GDM1 (cell line): ENCODE data around the gene TRAPPC1.

ENCODE experiments used
- DNase-seq: peaks from one replicate; lab custom pipeline; 2025; lab: John Stamatoyannopoulos, UW

TRAPPC1 gene

DNA sequence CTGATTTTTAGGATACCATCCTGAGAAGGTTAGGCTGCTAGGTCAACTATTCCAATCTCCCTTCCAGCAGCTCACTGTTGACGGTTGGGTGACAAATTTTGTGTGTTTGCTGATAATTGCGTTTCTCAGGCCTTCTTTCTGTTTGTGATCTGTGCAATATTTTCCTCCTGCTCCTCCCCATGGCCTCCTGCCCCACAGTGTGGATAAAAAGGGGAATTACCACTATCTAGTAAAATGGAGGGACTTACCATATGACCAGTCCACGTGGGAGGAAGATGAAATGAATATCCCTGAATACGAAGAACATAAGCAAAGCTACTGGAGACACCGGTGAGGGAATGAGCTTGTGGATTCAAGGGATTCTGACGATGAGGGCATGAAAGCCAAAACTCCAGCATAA lies 34.0 kb downstream of the TRAPPC1 start:
- peak; percentile 12 for DNase-seq

DNA sequence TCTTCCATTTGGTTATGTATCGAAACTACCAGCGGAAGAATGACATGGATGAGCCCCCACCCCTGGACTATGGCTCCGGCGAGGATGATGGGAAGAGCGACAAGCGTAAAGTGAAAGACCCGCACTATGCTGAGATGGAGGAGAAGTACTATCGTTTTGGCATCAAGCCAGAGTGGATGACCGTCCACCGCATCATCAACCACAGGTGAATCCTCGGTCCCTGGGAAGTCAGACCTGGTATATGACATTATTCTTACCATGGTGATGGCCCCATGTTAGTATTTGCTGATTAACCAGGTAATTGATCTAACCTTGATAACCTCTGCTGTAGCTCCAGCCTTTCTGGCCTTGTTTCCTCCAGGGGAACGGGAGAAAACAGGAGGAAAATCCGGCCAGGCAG lies 34.7 kb downstream of the TRAPPC1 start:
- DNase-seq, result no peak

DNA sequence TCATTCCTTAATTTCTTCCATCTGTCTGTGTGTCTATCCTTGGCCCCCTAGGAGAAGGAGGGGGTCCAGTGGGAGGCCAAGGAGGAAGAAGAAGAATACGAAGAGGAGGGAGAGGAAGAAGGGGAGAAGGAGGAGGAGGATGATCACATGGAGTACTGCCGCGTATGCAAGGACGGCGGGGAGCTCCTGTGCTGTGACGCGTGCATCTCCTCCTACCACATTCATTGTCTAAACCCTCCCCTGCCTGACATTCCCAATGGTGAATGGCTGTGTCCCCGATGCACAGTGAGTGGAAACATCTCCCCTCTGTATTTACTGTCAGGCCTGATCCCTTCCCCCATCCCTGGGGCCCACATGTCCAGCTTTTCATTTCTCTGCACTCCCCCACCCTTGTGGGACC lies 36.9 kb downstream of the TRAPPC1 start:
- DNase-seq, result no peak

DNA sequence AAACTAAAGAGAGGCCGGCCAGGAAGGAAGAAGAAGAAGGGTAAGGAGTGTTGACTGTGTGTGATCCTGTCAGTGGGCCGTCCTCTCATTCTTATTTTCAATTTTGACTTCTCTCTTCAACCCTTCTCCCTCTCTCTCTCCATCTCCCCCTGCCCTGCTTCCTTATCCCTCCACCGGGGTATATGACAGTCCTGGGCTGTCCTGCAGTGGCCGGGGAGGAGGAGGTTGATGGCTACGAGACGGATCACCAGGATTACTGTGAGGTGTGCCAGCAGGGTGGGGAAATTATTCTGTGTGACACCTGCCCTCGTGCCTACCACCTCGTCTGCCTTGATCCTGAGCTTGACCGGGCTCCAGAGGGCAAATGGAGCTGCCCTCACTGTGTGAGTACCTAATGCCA lies 37.5 kb downstream of the TRAPPC1 start:
- no peak for DNase-seq

DNA sequence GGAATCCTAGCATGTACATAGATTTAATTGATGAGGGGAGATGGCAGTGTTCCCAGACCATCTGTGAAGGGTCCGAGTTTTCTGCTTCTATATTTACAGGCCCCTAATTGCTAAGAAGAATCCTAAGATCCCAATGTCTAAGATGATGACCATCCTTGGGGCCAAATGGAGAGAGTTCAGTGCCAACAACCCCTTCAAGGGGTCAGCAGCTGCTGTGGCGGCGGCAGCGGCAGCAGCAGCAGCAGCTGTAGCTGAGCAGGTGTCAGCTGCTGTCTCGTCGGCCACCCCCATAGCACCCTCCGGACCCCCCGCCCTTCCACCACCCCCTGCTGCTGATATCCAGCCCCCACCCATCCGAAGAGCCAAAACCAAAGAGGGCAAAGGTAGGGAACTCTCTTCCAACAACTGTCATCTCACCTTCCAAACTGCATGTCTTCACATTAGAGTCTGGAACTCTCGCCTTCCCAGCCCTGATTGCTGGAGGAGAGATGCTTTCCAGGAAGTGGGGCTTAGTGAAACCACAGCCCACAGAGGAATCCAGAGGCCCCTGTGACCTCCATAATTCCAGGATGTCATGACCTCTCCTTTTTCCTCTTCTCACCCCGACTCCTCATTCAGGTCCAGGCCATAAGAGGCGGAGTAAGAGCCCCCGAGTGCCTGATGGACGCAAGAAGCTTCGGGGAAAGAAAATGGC lies 38.4 kb downstream of the TRAPPC1 start:
- no peak for DNase-seq

DNA sequence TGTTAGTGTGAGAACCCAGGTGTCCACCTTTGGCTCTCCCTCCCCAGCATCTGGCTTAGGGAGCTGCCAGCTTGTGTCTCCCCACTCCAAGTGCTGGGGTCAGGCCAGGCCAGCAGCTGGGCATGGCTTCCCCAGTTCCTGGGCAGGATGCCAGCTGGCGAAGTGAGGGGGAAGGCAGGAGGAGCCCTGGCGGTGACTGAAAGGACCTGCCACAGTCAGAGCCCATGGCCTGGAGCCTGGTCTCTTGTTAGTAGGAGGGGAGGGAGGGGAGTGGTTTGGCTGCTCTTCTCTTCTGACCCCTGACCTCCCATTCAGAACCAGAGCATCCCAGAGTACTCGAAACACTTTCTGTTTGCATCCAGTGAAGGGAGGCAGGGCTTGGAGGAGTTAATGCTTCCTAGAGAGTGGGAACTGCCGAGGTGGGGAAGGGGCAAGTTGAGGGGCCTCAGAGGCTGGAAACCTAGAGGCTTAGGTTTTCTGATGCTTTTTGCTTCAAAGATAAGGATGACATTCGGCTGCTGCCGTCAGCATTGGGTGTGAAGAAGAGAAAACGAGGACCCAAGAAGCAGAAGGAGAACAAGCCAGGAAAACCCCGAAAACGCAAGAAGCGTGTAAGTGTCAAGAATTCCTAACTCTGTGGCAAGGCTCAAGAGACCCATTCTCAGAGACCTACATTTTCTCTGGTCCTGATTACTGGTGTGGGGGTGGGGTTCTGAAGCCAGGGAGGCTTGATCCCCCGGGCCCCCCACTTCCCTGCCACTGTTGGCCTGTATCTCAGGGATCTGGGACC lies 42.4 kb downstream of the TRAPPC1 start:
- DNase-seq, result peak; percentile 20

DNA sequence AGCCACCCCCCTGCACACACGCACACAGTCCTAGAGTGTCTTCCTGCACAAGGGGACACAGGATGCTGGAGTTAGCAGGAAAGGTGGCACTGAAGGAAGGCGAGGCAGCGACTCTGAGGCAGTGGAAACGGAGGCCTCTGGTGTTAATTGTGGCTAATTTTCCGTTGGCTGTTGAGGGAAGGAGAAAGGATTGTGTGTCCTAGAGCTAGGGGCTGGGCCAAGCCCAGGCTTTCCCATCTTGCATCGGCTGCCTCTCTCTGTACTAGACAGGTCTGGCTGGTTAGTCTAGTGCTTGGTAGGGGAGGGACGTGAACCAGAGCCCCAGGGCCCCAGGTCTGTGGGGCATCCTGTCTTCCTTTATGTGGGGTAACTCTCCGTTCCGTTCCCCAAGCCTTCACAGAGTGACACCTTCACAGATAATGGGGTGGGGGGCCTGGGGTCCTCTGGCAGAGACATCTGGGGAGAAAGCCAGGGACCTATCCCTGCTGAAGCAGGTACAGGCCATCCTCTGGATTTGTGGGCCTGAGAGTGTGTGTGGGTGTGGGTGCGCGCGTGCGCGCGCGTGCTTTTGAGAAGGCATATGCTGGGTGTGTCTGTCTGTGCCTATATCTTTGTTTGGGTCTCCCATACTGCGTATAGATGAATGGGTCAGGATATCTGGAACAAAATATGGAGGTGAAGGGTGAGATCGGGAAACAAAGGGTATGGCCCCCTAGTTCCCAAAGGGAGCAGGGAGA lies 43.4 kb downstream of the TRAPPC1 start, which contains the start of gene CHD3:
Gene CHD3, plus strand, starts transcription at position 606 of the 737 bp plus-strand sequence. CDS start 212 bp downstream, outside the sequence.
- DNase-seq, result no peak

DNA sequence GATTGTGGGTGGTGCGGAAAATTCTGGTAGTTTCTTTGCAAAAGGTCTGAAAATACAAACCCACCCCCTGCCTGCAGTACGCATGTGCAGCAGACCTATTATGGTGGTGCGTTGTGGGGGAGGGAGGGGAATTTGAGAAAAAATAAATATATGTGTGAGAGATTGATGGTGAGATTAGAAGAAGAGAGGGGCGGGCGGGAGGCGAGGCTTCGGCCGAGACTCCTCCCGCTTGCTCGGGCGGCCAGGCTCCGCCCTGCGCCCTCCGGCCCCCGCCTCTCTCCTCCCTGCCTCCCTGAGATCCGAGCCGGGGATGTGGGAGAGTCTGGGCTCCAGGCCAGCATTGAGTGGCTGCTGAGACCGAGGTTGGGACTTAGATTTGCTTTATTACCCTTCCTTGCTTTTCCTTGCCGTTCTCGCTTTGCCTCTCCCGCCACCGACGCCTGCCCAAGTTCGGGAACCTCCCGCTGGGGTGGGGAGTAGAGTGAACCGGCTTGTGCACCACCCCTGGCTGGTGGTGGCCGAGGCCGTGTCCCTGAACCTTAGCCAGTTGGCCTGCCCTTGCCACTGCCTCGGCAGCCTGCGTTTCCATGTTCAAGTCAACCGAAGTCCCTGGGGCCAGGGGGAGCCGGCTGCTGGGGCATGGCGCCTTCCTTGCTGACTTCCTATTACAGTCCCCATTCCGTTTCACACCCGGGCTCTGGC lies 44.1 kb downstream of the TRAPPC1 start:
- peak; percentile 87 for DNase-seq

DNA sequence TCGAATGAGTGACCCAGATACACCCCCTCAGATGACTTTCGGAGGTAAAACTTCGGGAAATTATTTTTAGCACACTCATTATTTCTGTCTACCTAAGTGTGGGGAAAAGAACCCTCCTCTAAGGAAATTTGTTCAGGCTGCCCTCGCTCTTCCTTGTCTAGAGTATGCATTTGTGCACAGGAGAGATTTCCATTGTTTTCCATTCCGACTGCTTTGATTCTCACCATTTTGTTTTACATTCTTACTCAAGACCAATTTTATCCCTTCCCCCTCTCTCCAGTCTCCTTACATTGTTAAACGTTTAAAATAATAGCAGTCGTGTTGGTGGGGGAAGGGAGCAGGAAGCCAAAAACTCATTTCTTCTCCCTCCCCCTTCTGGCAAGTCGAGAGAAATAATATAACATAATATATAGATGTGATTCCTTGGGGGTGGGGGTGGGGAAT lies 44.7 kb downstream of the TRAPPC1 start:
- no peak for DNase-seq

DNA sequence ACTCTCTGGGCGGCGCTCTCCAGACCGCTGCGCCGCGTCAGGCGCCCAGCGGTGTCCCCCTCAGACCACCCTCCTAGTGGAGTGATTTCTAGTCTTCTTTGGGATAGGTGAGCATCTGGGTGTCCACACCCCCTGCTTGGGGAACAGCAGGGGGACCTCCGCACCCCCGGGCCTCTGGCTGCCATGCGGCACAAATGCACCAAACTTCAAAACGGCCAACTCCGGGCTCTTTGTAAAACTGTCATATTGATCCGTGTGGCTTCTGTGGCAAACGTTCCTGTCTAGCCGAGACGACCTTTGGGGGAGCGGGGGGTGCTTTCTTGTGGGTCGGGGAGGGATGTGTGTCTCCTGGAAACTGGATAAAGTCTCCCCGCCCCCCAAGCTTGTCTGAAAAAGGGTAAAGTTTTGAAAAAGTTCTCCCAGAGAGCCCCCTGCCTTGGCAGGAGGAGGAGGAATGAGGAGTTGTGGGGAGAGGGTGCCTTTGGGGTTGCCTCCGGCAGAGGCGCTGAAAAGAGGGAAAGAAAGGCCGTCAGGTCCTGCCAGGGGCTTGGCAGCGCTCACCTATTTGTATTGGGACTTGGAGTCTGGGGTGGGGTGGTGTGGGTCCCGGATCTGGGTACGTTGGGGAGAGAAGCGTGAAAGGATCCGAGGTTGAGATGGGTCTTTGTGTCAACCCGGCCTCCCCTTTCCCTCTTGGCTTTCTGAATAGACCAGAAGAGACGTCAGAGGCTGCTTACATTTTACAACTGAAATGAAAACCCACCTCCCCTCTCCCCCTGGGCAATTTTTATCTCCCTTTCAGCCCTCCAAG lies 45.3 kb downstream of the TRAPPC1 start:
- no peak for DNase-seq

DNA sequence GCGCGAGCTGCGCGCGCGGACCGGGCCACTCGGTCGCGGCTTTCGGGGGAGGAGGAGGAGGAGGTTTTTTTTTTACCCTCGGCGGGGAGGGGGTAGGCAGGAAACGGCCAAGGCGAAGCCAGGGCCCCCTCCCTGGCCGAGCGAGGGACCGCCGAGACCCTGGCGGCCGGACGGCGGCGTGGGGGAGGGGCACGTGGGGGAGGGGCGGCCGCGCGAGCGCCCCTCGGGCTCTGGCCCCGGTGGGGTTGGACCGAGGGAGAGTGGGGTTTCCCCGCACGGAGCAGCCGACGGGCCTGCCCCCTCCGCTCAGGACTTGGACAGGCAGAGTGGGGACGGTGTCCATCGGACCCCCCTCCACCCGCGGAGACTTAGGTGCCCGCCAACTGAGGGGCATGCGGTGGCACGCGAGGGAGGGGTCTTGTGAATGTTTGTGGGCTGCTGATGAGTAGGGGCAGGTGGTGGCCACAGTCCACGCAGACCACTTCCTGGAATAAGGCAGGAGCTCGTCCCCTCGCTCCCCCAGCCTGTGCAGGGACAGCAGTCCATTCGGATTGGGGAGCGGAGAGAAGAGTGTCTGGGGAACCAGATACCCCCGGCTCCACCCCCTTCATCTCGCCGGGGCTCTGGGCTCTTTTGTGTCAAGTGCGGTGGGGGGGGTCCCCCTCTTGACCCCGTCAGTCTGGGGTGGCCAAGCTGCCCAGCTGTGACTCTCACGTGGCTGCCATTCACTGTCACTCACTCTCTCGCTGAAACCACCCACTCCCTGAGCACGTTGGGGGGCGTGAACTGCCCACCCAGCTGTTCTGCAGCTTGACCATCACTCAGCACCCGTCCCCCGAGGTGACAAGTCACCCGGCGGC lies 46.1 kb downstream of the TRAPPC1 start:
- DNase-seq, result no peak

DNA sequence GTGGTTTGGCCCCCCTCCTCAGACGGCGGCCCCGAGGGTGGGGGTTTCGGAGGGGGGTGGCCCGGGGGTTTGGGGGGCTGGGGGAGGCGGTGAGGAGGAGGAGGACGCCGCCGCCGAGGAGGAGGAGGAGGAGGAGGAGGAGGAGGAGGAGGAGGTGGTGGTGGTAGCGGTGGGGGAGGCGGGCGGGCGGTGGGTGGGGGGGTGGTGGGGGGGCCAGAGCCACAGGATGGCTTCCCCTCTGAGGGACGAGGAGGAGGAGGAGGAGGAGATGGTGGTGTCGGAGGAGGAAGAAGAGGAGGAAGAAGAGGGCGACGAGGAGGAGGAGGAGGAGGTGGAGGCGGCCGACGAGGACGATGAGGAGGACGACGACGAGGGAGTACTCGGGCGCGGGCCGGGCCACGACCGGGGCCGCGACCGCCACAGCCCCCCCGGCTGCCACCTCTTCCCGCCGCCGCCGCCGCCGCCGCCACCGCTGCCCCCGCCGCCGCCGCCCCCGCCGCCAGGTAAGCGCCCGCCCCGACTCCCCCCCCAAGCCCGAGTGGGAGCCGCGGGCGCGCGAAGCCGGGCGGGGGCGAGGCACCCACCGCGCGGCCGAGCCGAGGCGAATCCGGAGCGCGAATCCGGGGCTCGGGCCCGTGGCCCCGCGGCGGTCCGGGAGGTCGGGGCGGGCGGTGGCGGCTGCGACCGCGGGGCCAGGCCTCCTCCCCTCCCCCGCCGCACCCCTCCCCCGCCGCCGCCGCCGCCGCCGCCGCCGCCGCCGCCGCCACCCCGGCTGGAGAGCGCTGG lies 47.0 kb downstream of the TRAPPC1 start:
- DNase-seq, result peak; percentile 47

DNA sequence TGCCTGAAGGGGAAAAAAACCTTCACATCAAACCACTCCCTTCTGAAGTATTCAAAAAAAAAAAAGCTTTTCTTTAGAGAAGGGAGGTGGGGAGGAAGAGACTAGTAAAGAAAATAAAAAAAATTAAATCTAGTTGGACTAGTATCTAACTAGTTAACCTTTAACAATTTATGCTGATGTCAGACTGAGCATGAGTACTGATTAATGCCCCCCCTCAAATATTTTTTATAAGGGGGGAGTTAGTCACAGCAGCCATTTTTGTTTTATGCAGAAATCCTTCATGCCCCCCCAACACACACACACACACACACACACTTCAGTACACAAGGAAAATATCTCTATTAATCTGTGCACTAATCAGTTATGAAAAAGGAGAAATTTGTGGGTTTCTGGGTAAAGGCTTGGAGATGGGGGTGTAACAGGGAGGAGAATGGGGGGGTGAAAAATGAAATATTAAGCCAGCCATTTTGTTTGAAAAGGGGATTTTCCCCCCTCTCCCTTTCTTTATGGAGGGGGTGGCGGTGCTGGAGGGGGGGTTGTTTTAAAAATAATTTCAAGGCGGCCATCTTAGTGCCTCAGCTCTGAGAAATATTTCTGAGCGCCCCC lies 47.9 kb downstream of the TRAPPC1 start:
- DNase-seq, result no peak

DNA sequence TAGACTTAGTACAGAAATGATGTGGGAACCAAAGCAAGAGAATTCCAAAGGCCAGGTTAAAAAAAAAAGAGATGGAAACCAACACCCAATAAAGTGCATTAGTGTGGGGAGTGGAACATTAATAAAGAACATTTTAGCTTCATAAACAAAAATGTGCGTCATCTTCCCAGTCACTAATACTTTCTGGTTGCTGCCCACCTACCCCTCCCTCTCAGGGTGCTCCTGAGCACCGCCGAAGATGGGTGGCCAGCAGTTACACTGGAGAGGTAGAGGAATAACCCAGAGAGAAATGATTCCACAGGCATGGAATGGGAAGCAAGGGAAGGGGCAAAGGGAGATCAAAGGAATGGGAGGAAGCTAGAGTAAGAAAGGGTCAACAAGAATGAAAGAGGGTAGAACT lies 49.1 kb downstream of the TRAPPC1 start:
- no peak for DNase-seq

DNA sequence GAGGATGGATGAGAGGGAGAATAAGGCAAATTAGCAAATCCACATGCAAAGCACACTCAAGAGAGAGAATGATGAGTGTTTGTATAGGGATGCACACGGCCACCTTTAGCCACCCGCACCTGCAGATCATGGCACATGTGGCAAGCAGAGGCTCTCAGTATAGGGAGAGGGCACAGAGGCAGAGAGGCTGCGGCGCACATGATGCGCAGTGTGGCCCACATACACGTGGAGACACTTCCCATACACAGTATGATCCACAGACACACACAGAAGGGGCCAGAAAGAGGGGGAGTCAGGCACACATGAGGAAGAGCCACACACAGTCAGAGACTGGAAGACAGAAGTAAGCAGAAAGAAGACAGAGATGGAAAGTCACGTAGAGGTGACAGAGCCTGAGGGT lies 49.7 kb downstream of the TRAPPC1 start:
- peak; percentile 41 for DNase-seq

DNA sequence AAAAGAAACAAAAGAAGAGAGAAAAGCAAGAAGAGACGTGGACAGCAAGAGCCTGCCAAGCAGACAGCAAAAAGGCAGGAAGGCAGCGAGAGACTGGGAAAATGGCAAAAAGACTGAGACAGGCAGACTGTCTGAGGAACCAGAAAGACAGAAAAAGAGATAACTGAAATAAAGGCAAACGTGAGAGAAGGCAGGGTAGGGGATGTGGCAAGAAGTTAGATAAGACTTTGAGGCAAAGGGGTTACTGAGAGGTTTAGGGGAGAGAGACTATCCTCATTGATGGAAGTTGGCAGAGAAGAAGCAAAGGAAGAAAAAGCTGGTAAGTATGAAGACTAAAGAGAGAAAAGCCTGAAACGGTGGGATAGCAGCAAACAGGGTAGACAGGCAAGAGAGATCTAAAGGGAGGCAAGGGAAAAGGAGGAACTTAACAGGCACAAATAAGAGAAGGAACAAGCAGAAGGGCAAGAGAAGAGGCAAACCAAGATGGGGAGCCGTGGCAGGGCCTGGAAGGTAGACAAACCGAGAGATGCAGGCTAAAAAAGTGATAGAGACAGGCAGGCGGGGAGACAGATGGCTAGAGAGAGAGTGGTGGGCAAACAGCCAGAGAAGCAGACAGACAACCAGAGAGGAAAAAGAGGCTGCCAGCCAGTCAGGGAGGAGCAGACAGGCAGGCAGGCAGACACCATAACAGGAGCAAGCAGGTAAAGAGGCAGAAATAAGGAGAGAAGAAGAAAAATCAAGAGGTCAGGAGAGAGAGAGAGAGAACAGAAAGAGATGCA lies 50.3 kb downstream of the TRAPPC1 start:
- no peak for DNase-seq
